GM13976 (cell line): Measurements from ENCODE around the gene NR2F1.

ENCODE experiments used
- DNase-seq: peaks from one replicate; pipeline ENCODE4 v3.0.0; 2012; ENCODE audit warnings: low spot score
- CTCF ChIP-seq: IDR thresholded peaks from 2 replicates; pipeline ENCODE4 v1.5.1; 2012; ENCODE audit warnings: borderline replicate concordance, mild to moderate bottlenecking; ENCODE audit not compliant: insufficient read depth; ENCODE audit errors: extremely low read depth, missing control alignments, control extremely low read depth
- in situ Hi-C: fragments of 300-500 bp; cut with MboI; formaldehyde crosslinking; loops from one replicate; pipeline ENCODE4 v1.12.0; 2022; ENCODE audit warnings: low sequenced_read_pairs, mixed read lengths, inconsistent platforms; ENCODE audit not compliant: unreplicated experiment

Gene NR2F1

GRCh38 chr5:93582167-93582462, 907 bp upstream of the NR2F1 start:
- DNase-seq, result no peak
- in situ Hi-C loops, result loop anchor here (25.0 kb wide), 1 partner anchor 330 kb away; no protein-coding TSS in a partner anchor
- no peak for TF ChIP-seq CTCF

GRCh38 chr5:93583439-93583767, 381 bp downstream of the NR2F1 start:
- DNase-seq, result no peak
- TF ChIP-seq CTCF, result no peak
- in situ Hi-C loops, result loop anchor here (25.0 kb wide), 1 partner anchor 329 kb away; no protein-coding TSS in a partner anchor

GRCh38 chr5:93583768-93584595, 960 bp downstream of the NR2F1 start:
- in situ Hi-C loops, result loop anchor here (25.0 kb wide), 1 partner anchor 328 kb away; no protein-coding TSS in a partner anchor
- DNase-seq, result peak; percentile 49

GRCh38 chr5:93584596-93585040, 1.6 kb downstream of the NR2F1 start:
- TF ChIP-seq CTCF, result no peak
- DNase-seq, result no peak
- in situ Hi-C loops, result loop anchor here (25.0 kb wide), 1 partner anchor 328 kb away; no protein-coding TSS in a partner anchor

More at GRCh38 chr5:93583768-93584595, 960 bp downstream of the NR2F1 start:
- no peak for TF ChIP-seq CTCF

GRCh38 chr5:93585041-93585766, 2.2 kb downstream of the NR2F1 start:
- no peak for TF ChIP-seq CTCF
- in situ Hi-C loops, result loop anchor here (25.0 kb wide), 1 partner anchor 327 kb away; no protein-coding TSS in a partner anchor
- DNase-seq, result no peak

GRCh38 chr5:93585767-93586385, 2.9 kb downstream of the NR2F1 start:
- no peak for DNase-seq
- no peak for TF ChIP-seq CTCF
- in situ Hi-C loops, result loop anchor here (25.0 kb wide), 1 partner anchor 326 kb away; no protein-coding TSS in a partner anchor
